ENCODE data around the gene ULK1.

DNA sequence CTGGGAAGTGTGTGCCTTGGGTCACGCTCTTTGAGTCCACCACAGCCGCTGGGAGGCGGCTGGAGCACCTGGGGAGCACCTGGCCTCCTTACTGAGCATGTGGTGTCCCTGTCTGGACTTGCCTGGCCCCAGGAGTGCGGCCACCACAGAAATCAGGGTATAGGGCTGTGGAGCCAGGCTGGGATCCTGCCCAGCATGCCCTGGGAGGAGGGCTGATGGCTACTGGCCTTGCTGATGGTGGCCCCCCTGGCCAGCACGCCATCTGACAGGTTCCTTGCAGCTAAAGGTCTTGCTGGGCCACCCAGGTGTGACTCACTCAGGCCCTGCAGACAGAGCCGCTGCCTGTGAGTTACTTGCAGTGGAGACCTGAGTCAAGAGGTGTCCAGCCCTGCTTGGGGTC lies 6.0 kb downstream of the ULK1 start:
- TF ChIP-seq, protein P1, sequence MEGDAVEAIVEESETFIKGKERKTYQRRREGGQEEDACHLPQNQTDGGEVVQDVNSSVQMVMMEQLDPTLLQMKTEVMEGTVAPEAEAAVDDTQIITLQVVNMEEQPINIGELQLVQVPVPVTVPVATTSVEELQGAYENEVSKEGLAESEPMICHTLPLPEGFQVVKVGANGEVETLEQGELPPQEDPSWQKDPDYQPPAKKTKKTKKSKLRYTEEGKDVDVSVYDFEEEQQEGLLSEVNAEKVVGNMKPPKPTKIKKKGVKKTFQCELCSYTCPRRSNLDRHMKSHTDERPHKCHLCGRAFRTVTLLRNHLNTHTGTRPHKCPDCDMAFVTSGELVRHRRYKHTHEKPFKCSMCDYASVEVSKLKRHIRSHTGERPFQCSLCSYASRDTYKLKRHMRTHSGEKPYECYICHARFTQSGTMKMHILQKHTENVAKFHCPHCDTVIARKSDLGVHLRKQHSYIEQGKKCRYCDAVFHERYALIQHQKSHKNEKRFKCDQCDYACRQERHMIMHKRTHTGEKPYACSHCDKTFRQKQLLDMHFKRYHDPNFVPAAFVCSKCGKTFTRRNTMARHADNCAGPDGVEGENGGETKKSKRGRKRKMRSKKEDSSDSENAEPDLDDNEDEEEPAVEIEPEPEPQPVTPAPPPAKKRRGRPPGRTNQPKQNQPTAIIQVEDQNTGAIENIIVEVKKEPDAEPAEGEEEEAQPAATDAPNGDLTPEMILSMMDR (IDR thresholded peaks at IDR 0.05), result no peak
- TF ChIP-seq EZH2 (IDR thresholded peaks at IDR 0.05), result no peak
